ENCODE results near the gene IGF2R.
"Not testable (repeated sequence)": the region's sequence is repeated elsewhere in the genome, so short reads cannot be mapped to it uniquely, and the experiment has no call there.

The IGF2R gene

GRCh38 chr6:159952289-159953005 lies 16.4 kb upstream of the IGF2R start:
- no peak for DNase-seq

GRCh38 chr6:159953091-159953601 lies 15.7 kb upstream of the IGF2R start:
- DNase-seq: no peak

- no peak for DNase-seq
Observed at GRCh38 chr6:159955945-159956361, 12.9 kb upstream of the IGF2R start.

GRCh38 chr6:159957071-159957673 lies 11.7 kb upstream of the IGF2R start:
- DNase-seq: no peak

- DNase-seq: no peak
Observed at GRCh38 chr6:159959165-159959975, 9.5 kb upstream of the IGF2R start.

GRCh38 chr6:159959976-159960384 lies 8.9 kb upstream of the IGF2R start:
- no peak for DNase-seq

- DNase-seq: no peak
Observed at GRCh38 chr6:159960485-159960884, 8.4 kb upstream of the IGF2R start.

- DNase-seq: no peak
Observed at GRCh38 chr6:159961528-159961927, 7.4 kb upstream of the IGF2R start.

- no peak for DNase-seq
Observed at GRCh38 chr6:159963111-159963510, 5.8 kb upstream of the IGF2R start.

- DNase-seq: no peak
Observed at GRCh38 chr6:159964046-159964445, 4.8 kb upstream of the IGF2R start.

GRCh38 chr6:159966339-159966738 lies 2.5 kb upstream of the IGF2R start:
- no peak for DNase-seq

GRCh38 chr6:159966981-159967380 lies 1.9 kb upstream of the IGF2R start:
- no peak for DNase-seq

GRCh38 chr6:159967621-159968020 lies 1.3 kb upstream of the IGF2R start:
- DNase-seq: not testable (repeated sequence)

GRCh38 chr6:159969204-159969912 lies 476 bp downstream of the IGF2R start:
- peak in 2 of 3 experiments; percentile 63 to 72 for DNase-seq

- peak; percentile 18 to 73 (median 48) for DNase-seq
Observed at GRCh38 chr6:159969921-159970320, 1.0 kb downstream of the IGF2R start.

GRCh38 chr6:159970659-159971063 lies 1.8 kb downstream of the IGF2R start:
- DNase-seq: no peak

- DNase-seq: no peak
Observed at GRCh38 chr6:159971341-159972178, 2.7 kb downstream of the IGF2R start.

- no peak for DNase-seq
Observed at GRCh38 chr6:159972506-159973268, 3.8 kb downstream of the IGF2R start.

- DNase-seq: no peak
Observed at GRCh38 chr6:159973406-159973805, 4.5 kb downstream of the IGF2R start.

GRCh38 chr6:159973951-159974350 lies 5.1 kb downstream of the IGF2R start:
- peak in 1 of 3 experiments; percentile 31 for DNase-seq

GRCh38 chr6:159974932-159975331 lies 6.0 kb downstream of the IGF2R start:
- no peak for DNase-seq
